NB4 (cell line): ENCODE measurements around the gene OBSCN.

Experiments used
- MYC ChIP-seq: IDR thresholded peaks from 2 replicates; pipeline ENCODE4 v1.6.1; 2011; ENCODE audit warnings: low read depth, low read length
- POLR2A ChIP-seq: IDR thresholded peaks from 2 replicates; pipeline ENCODE4 v1.6.1; 2011; ENCODE audit warnings: mild to moderate bottlenecking; ENCODE audit not compliant: insufficient read length; ENCODE audit errors: extremely low read depth
- TF ChIP-seq, protein P1 (sequence below): IDR thresholded peaks from one replicate; pipeline ENCODE4 v1.5.1; 2012; ENCODE audit warnings: low read depth, low read length

DNA sequence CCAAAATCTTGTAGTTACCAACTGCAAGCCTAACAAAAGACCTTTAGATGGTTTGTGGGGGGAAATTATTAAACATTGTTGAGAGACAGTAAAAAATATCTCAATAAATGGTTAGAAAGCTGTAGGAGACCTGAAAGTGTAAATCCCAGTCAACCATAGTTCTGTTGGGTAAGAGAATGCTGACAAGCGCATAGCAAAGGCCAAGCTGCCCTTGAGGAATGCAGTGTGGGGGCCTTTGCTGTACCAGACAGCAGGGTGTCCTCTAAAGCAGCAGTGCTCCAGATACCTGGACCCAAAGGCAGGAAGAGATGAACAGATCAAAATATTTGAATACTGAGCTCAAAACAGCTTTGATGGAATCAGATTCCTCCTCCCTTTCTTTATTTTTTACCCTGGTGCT is 54.6 kb downstream of the OBSCN start:
- TF ChIP-seq POLR2A (no peak), MYC (no peak)
- TF ChIP-seq, protein P1, sequence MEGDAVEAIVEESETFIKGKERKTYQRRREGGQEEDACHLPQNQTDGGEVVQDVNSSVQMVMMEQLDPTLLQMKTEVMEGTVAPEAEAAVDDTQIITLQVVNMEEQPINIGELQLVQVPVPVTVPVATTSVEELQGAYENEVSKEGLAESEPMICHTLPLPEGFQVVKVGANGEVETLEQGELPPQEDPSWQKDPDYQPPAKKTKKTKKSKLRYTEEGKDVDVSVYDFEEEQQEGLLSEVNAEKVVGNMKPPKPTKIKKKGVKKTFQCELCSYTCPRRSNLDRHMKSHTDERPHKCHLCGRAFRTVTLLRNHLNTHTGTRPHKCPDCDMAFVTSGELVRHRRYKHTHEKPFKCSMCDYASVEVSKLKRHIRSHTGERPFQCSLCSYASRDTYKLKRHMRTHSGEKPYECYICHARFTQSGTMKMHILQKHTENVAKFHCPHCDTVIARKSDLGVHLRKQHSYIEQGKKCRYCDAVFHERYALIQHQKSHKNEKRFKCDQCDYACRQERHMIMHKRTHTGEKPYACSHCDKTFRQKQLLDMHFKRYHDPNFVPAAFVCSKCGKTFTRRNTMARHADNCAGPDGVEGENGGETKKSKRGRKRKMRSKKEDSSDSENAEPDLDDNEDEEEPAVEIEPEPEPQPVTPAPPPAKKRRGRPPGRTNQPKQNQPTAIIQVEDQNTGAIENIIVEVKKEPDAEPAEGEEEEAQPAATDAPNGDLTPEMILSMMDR: no peak
